ENCODE data around the gene RFWD3.
A peak's percentile ranks its signal among the peaks of the same experiment; 100 is the strongest.

RFWD3 gene

DNA sequence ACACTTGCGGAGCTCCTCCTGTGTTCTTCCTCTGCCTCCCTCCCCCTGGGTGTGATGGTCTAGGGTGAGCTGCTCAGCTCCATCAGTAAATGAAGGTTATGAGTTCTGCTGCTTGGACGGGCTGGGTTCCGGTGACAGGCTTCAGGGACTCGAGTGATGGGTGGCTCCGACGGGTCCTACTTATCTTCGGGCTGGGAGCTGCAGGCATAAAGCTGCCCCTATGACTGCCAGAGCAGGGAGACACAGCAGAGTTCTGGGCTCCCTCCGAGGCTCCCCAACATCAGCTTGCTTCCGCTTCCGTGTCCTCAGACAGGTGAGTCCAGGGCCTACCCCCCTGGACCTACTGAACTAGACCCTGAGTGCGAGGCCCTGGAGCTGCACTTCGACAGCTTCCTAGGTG is 45.3 kb upstream of the RFWD3 start:
- DNase-seq (ENCODE audit: extremely low spot score): no peak
- ChIA-PET CTCF (interaction anchor here (1.0 to 3.9 kb wide), 3 partner anchors 13 to 150 kb away, joined by 4 to 30 read pairs (median 4); no protein-coding TSS in a partner anchor), POLR2A (interaction anchor here (1.9 kb wide), 1 partner anchor 63 kb away, joined by 7 read pairs; the partner anchor contains the start of gene FA2H)
- TF ChIP-seq TARDBP (IDR thresholded peaks at IDR 0.05) (no peak), NFRKB (IDR thresholded peaks at IDR 0.05) (no peak), FOXM1 (IDR thresholded peaks at IDR 0.05; ENCODE audit: borderline replicate concordance) (no peak), BHLHE40 (IDR thresholded peaks at IDR 0.05; ENCODE audit: borderline replicate concordance) (no peak), FOXA1 (IDR thresholded peaks at IDR 0.05) (no peak), L3MBTL2 (conservative IDR thresholded peaks at IDR 0.05) (no peak), SUZ12 (IDR thresholded peaks at IDR 0.05) (no peak), ARNT (IDR thresholded peaks at IDR 0.05) (no peak), CTBP1 (IDR thresholded peaks at IDR 0.05; ENCODE audit: borderline replicate concordance) (no peak), SP1 (IDR thresholded peaks at IDR 0.05) (no peak), ZNF384 (IDR thresholded peaks at IDR 0.05) (no peak), FOXK2 (IDR thresholded peaks at IDR 0.05) (no peak), LEF1 (IDR thresholded peaks at IDR 0.05; ENCODE audit: borderline replicate concordance) (no peak), HDGF (IDR thresholded peaks at IDR 0.05; ENCODE audit: borderline replicate concordance) (no peak), ELF4 (IDR thresholded peaks at IDR 0.05) (no peak)
- TF ChIP-seq, protein P1, sequence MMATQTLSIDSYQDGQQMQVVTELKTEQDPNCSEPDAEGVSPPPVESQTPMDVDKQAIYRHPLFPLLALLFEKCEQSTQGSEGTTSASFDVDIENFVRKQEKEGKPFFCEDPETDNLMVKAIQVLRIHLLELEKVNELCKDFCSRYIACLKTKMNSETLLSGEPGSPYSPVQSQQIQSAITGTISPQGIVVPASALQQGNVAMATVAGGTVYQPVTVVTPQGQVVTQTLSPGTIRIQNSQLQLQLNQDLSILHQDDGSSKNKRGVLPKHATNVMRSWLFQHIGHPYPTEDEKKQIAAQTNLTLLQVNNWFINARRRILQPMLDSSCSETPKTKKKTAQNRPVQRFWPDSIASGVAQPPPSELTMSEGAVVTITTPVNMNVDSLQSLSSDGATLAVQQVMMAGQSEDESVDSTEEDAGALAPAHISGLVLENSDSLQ (IDR thresholded peaks at IDR 0.05): no peak

DNA sequence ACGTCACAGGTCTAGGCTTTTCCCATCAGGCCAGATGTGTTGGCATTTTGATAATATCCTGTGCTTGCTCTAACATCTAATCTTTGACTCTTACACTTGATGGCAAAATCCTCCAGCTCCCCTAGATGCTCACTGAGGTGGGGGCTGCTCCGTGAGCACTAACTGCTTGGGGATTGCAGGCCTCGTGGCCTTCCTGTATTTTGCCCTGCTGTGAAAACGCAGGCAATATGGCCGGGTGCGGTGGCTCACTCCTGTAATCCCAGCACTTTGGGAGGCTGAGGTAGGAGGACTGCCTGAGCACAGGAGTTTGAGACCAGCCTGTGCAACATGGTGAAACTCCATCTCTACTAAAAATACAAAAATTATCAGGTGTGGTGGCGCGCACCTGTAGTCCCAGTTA is 43.7 kb upstream of the RFWD3 start:
- no peak for TF ChIP-seq LEF1 (IDR thresholded peaks at IDR 0.05; ENCODE audit: borderline replicate concordance)
- no peak for TF ChIP-seq ZNF384 (IDR thresholded peaks at IDR 0.05)
- no peak for TF ChIP-seq TARDBP (IDR thresholded peaks at IDR 0.05)
- no peak for TF ChIP-seq CTBP1 (IDR thresholded peaks at IDR 0.05; ENCODE audit: borderline replicate concordance)
- no peak for TF ChIP-seq L3MBTL2 (conservative IDR thresholded peaks at IDR 0.05)
- no peak for TF ChIP-seq HDGF (IDR thresholded peaks at IDR 0.05; ENCODE audit: borderline replicate concordance)
- no peak for TF ChIP-seq FOXK2 (IDR thresholded peaks at IDR 0.05)
- no peak for TF ChIP-seq BHLHE40 (IDR thresholded peaks at IDR 0.05; ENCODE audit: borderline replicate concordance)
- TF ChIP-seq NFRKB (IDR thresholded peaks at IDR 0.05): no peak
- no peak for TF ChIP-seq SP1 (IDR thresholded peaks at IDR 0.05)
- no peak for TF ChIP-seq ARNT (IDR thresholded peaks at IDR 0.05)
- no peak for TF ChIP-seq ELF4 (IDR thresholded peaks at IDR 0.05)
- TF ChIP-seq, protein P1 (IDR thresholded peaks at IDR 0.05): no peak
- no peak for TF ChIP-seq SUZ12 (IDR thresholded peaks at IDR 0.05)
- TF ChIP-seq FOXA1 (IDR thresholded peaks at IDR 0.05): no peak
- no peak for TF ChIP-seq FOXM1 (IDR thresholded peaks at IDR 0.05; ENCODE audit: borderline replicate concordance)
- DNase-seq (ENCODE audit: extremely low spot score): no peak
- CTCF ChIA-PET: interaction anchor here (0.5 to 2.0 kb wide), 4 partner anchors 11 to 261 kb away, joined by 3 to 16 read pairs (median 6); no protein-coding TSS in a partner anchor
- POLR2A ChIA-PET: no interaction called here

DNA sequence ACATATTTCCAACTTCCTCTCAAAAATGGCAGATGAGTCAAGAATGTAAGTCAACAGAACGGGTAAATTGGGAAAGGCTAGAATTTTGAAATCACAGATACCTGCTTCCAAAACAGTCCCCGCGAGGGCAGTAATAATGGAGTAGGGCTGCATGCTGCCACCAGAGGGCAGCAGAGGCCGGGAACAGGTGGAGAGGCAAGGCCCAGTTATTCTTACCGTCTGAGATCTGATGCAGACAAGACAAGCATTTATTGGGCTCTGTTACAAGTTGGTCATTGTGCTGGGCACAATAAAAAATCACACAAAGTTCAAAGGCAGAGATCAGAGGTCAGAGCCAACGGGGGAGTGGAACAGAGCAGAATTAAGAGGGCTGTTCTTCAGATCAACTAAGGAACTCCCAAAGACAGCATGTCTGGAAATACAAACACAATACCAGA is 42.8 kb upstream of the RFWD3 start:
- POLR2A ChIA-PET: no interaction called here

DNA sequence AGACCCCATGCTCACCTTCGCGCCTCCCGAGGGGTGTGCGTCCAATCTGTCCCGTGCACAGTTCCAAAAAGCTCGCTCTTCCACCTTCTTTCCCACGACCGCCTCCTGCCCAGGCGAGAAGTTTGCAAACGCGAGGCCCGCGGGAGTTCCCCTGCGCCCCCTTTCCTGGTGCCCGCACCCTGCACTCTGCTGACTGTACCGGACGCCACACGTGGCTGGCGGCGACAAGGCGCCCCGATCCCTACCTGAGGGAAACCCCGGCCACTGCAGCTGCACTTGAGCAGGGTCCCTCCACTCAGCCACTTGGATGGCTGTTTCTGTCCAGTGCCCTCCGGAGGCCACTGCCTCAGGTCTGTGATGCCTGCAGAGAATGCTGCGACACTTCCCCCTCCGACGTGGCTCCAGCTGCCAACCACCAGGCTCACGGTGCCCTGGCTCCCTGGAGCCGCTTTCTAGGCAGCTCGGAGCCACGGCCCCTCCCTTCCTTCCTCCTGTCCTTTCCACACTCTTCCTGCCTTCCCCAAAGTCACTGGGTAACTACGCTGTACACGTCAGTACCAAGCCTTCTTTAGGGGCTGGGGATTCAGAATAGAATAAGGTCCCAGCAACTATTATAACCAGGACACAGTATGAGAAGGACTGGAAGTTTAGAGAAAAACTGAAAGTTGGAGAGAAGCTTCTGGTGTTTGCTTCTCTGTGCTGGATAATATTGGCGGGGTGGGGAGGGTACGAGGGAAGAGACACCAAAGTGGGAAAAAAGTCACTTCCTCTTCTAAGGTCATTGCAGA is 34.0 kb upstream of the RFWD3 start, which contains the start of gene MLKL:
Gene MLKL (minus strand): TSS at position 425 of the 788 bp plus-strand sequence. CDS start 5,105 bp downstream, outside the sequence.
- ChIA-PET POLR2A (interaction anchor here (1.1 kb wide), 1 partner anchor 34 kb away, joined by 3 read pairs; the partner anchor contains the start of gene RFWD3), CTCF (interaction anchor here (1.4 kb wide), 1 partner anchor 10 kb away, joined by 4 read pairs; no protein-coding TSS in a partner anchor)
- TF ChIP-seq SP1 (IDR thresholded peaks at IDR 0.05): no peak
- TF ChIP-seq CTBP1 (IDR thresholded peaks at IDR 0.05; ENCODE audit: borderline replicate concordance): no peak
- no peak for TF ChIP-seq L3MBTL2 (conservative IDR thresholded peaks at IDR 0.05)
- TF ChIP-seq HDGF (IDR thresholded peaks at IDR 0.05; ENCODE audit: borderline replicate concordance): no peak
- no peak for TF ChIP-seq ARNT (IDR thresholded peaks at IDR 0.05)
- no peak for TF ChIP-seq ZNF384 (IDR thresholded peaks at IDR 0.05)
- no peak for TF ChIP-seq SUZ12 (IDR thresholded peaks at IDR 0.05)
- TF ChIP-seq ELF4 (IDR thresholded peaks at IDR 0.05): no peak
- TF ChIP-seq FOXA1 (IDR thresholded peaks at IDR 0.05): no peak
- DNase-seq (ENCODE audit: extremely low spot score): no peak

More for the DNA sequence above, 42.8 kb upstream of the RFWD3 start:
- CTCF ChIA-PET: interaction anchor here (0.5 to 1.4 kb wide), 3 partner anchors 10 to 153 kb away, joined by 4 to 16 read pairs (median 4); no protein-coding TSS in a partner anchor
- peak; percentile 82 for DNase-seq (ENCODE audit: extremely low spot score)
- TF ChIP-seq BHLHE40 (IDR thresholded peaks at IDR 0.05; ENCODE audit: borderline replicate concordance) (no peak), LEF1 (IDR thresholded peaks at IDR 0.05; ENCODE audit: borderline replicate concordance) (0 out of 2 replicates have a peak, but pooled peaks have one; percentile 46)

DNA sequence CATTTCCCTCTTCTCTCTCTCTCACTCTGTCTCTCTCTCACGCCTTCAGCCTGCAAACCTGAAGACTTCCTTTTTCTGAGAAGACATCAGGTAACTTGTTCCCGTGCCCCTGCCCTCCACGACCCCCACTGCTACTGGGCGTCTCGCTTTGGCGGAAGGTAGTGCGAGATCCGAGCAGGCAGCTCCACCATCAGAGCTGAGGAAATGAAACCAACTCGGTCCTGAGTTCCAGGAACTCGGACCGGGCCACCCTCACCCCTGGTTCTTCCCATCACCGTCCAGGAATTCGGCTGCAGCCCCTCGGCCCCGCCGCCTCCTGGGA is 33.4 kb upstream of the RFWD3 start:
- ChIA-PET POLR2A (no interaction called here), CTCF (interaction anchor here (1.4 kb wide), 1 partner anchor 10 kb away, joined by 4 read pairs; no protein-coding TSS in a partner anchor)
- TF ChIP-seq TARDBP (IDR thresholded peaks at IDR 0.05) (no peak), ZNF384 (IDR thresholded peaks at IDR 0.05) (no peak), BHLHE40 (IDR thresholded peaks at IDR 0.05; ENCODE audit: borderline replicate concordance) (no peak)
- DNase-seq (ENCODE audit: extremely low spot score): no peak

DNA sequence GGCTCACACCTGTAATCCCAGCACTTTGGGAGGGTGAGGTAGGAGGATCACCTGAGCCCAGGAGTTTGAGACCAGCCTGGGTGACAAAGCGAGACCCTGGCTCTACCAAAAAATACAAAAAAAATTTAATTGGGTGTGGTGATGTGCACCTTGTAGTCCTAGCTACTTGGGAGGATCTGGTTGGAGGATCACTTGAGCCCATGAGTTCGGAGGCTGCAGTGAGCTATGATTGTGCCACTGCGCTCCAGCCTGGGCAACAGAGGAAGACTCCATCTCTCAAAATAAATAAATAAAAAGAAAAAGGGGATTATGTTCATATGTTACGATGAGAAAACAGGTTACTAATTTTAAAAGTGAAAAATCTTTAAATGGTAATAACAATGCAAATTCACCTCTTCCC is 33.0 kb upstream of the RFWD3 start:
- ChIA-PET CTCF (interaction anchor here (1.4 kb wide), 1 partner anchor 10 kb away, joined by 4 read pairs; no protein-coding TSS in a partner anchor), POLR2A (no interaction called here)
- TF ChIP-seq, protein P1 (IDR thresholded peaks at IDR 0.05): no peak
- no peak for TF ChIP-seq SUZ12 (IDR thresholded peaks at IDR 0.05)
- TF ChIP-seq CTBP1 (IDR thresholded peaks at IDR 0.05; ENCODE audit: borderline replicate concordance): no peak
- no peak for TF ChIP-seq ZNF384 (IDR thresholded peaks at IDR 0.05)
- no peak for TF ChIP-seq ARNT (IDR thresholded peaks at IDR 0.05)
- TF ChIP-seq NFRKB (IDR thresholded peaks at IDR 0.05): no peak
- TF ChIP-seq FOXK2 (IDR thresholded peaks at IDR 0.05): no peak
- TF ChIP-seq FOXM1 (IDR thresholded peaks at IDR 0.05; ENCODE audit: borderline replicate concordance): no peak
- no peak for TF ChIP-seq ELF4 (IDR thresholded peaks at IDR 0.05)
- TF ChIP-seq FOXA1 (IDR thresholded peaks at IDR 0.05): no peak
- no peak for TF ChIP-seq BHLHE40 (IDR thresholded peaks at IDR 0.05; ENCODE audit: borderline replicate concordance)
- no peak for TF ChIP-seq LEF1 (IDR thresholded peaks at IDR 0.05; ENCODE audit: borderline replicate concordance)
- DNase-seq (ENCODE audit: extremely low spot score): no peak

All from HEK293T (cell line).